GM12891 (cell line): ENCODE results near the gene CGB2.

Experiments used
- PAX5 ChIP-seq: IDR thresholded peaks from 2 replicates; pipeline ENCODE4 v1.6.1; 2011; ENCODE audit warnings: low read length, moderate library complexity, mild to moderate bottlenecking; ENCODE audit not compliant: insufficient read depth, severe bottlenecking
- POLR2A ChIP-seq: IDR thresholded peaks from 2 replicates; pipeline ENCODE4 v1.6.1; 2011; ENCODE audit warnings: low read depth, low read length, control low read depth
- POLR2AphosphoS5 ChIP-seq: IDR thresholded peaks from 2 replicates; pipeline ENCODE4 v1.6.1; 2011; ENCODE audit warnings: low read depth, low read length, control low read depth
- POU2F2 ChIP-seq: IDR thresholded peaks from 2 replicates; pipeline ENCODE4 v1.6.1; 2011; ENCODE audit warnings: low read depth, mild to moderate bottlenecking, control low read depth, low read length, moderate library complexity
- SPI1 ChIP-seq: IDR thresholded peaks from 2 replicates; pipeline ENCODE4 v1.6.1; 2011; ENCODE audit warnings: low read depth, low read length, control low read depth
- TAF1 ChIP-seq: IDR thresholded peaks from 2 replicates; pipeline ENCODE4 v1.6.1; 2011; ENCODE audit warnings: low read depth, low read length, control low read depth

DNA sequence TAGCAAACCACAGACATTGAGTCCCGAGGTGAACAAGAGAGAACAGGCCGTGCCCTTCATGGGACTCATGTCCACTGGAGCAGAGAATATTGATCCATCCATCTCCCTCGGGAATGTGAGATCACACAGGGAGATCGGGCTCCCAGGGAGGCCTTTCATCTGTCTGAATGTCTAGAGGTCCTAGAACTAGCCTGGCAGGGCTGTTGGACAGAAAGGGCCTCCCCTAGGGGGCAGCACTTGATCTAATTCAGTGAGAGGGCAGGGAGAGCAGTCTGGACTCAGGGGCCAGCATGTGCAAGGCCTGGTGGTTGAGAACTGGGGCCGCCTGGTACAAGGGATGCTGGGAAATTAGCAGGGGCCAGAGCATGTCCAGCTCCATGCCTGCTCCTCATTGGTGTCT is 33.7 kb upstream of the CGB2 start:
- TF ChIP-seq TAF1 (no peak), POLR2A (no peak), SPI1 (no peak), POLR2AphosphoS5 (no peak), PAX5 (no peak), POU2F2 (no peak)
